HEK293 (cell line): ENCODE measurements around the gene PCSK2.

Source experiments
- CTCF ChIA-PET: fragments of 350-600 bp; formaldehyde crosslinking; extraction: SDS; loops from one replicate; lab custom pipeline; 2021; ENCODE audit warnings: antibody characterized with exemption; lab: Yijun Ruan, JAX
- POLR2A ChIA-PET: fragments of 300-600 bp; formaldehyde crosslinking; extraction: SDS; loops from one replicate; lab custom pipeline; 2020; ENCODE audit warnings: antibody characterized with exemption, inconsistent platforms; lab: Yijun Ruan, JAX
- H3K27ac ChIP-seq: fragments of 200-500 bp; sonication (Bioruptor generic); 2 replicates; pipeline ENCODE4 v1.5.1; 2014; ENCODE audit warnings: low read depth, low read length, control low read depth, inconsistent platforms; ENCODE audit errors: extremely low read depth
- H3K36me3 ChIP-seq, 2 experiments: fragments of 200-500 bp in 1 of 2; sonication (Bioruptor generic) in 1 of 2; 1 replicate in 1 of 2; 2 replicates in 1 of 2; pipeline ENCODE4 v1.5.1; 2014 to 2017; ENCODE audit warnings: inconsistent platforms in 2 of 2, low read length in 2 of 2; ENCODE audit not compliant: control insufficient read depth in 2 of 2, insufficient read depth in 1 of 2
- H3K4me1 ChIP-seq: fragments of 200-500 bp; sonication (Bioruptor generic); 2 replicates; pipeline ENCODE4 v1.5.1; 2014; ENCODE audit warnings: mild to moderate bottlenecking, low read length, inconsistent platforms; ENCODE audit not compliant: control insufficient read depth, insufficient read depth
- H3K4me3 ChIP-seq: 2 replicates; pipeline ENCODE4 v1.5.1; 2011; ENCODE audit warnings: low read depth, mild to moderate bottlenecking, control low read depth, low read length, moderate library complexity
- H3K9me3 ChIP-seq: fragments of 200-500 bp; sonication (Bioruptor generic); 2 replicates; pipeline ENCODE4 v1.5.1; 2014; ENCODE audit warnings: low read depth, low read length, inconsistent platforms; ENCODE audit not compliant: control insufficient read depth, insufficient read depth
- GFI1B ChIP-seq: fragments of 450-650 bp; formaldehyde crosslinking; IDR thresholded peaks from 2 replicates; pipeline ENCODE4 v1.5.1; 2016; ENCODE audit warnings: missing biosample characterization, missing genetic modification characterization
- KLF1 ChIP-seq: fragments of 450-650 bp; formaldehyde crosslinking; IDR thresholded peaks from 2 replicates; pipeline ENCODE4 v1.5.1; 2016; ENCODE audit warnings: missing biosample characterization, missing genetic modification characterization
- KLF9 ChIP-seq: fragments of 450-650 bp; formaldehyde crosslinking; IDR thresholded peaks from 2 replicates; pipeline ENCODE4 v1.5.1; 2016; ENCODE audit warnings: missing biosample characterization, missing genetic modification characterization, low read depth
- OSR2 ChIP-seq: fragments of 450-650 bp; formaldehyde crosslinking; IDR thresholded peaks from 2 replicates; pipeline ENCODE4 v1.5.1; 2016; ENCODE audit warnings: missing biosample characterization, missing genetic modification characterization
- PRDM6 ChIP-seq: fragments of 450-650 bp; formaldehyde crosslinking; IDR thresholded peaks from 2 replicates; pipeline ENCODE4 v1.5.1; 2017; ENCODE audit warnings: missing biosample characterization, missing genetic modification characterization
- REST ChIP-seq: fragments of 450-650 bp; formaldehyde crosslinking; IDR thresholded peaks from 2 replicates; pipeline ENCODE4 v1.5.1; 2016; ENCODE audit warnings: missing biosample characterization, missing genetic modification characterization
- TRIM28 ChIP-seq: IDR thresholded peaks from 2 replicates; pipeline ENCODE4 v1.6.1; 2011; ENCODE audit warnings: low read length, control low read depth, borderline replicate concordance
- ZBTB20 ChIP-seq: fragments of 450-650 bp; formaldehyde crosslinking; IDR thresholded peaks from 2 replicates; pipeline ENCODE4 v1.5.1; 2016; ENCODE audit warnings: missing biosample characterization, missing genetic modification characterization
- ZBTB48 ChIP-seq: fragments of 450-650 bp; formaldehyde crosslinking; IDR thresholded peaks from 2 replicates; pipeline ENCODE4 v1.5.1; 2016; ENCODE audit warnings: missing biosample characterization, missing genetic modification characterization
- ZFP69B ChIP-seq: fragments of 450-650 bp; formaldehyde crosslinking; IDR thresholded peaks from 2 replicates; pipeline ENCODE4 v1.5.1; 2016; ENCODE audit warnings: missing biosample characterization, missing genetic modification characterization
- ZNF138 ChIP-seq: fragments of 450-650 bp; formaldehyde crosslinking; IDR thresholded peaks from 2 replicates; pipeline ENCODE4 v1.5.1; 2016; ENCODE audit warnings: missing biosample characterization, missing genetic modification characterization, borderline replicate concordance
- ZNF140 ChIP-seq: fragments of 450-650 bp; formaldehyde crosslinking; IDR thresholded peaks from 2 replicates; pipeline ENCODE4 v1.5.1; 2016; ENCODE audit warnings: missing biosample characterization, missing genetic modification characterization
- ZNF157 ChIP-seq: fragments of 450-650 bp; formaldehyde crosslinking; IDR thresholded peaks from 2 replicates; pipeline ENCODE4 v1.5.1; 2016; ENCODE audit warnings: missing biosample characterization, missing genetic modification characterization
- ZNF169 ChIP-seq: fragments of 450-650 bp; formaldehyde crosslinking; IDR thresholded peaks from 2 replicates; pipeline ENCODE4 v1.5.1; 2016; ENCODE audit warnings: missing biosample characterization, missing genetic modification characterization
- ZNF221 ChIP-seq: fragments of 450-650 bp; formaldehyde crosslinking; IDR thresholded peaks from 2 replicates; pipeline ENCODE4 v1.5.1; 2017; ENCODE audit warnings: missing biosample characterization, missing genetic modification characterization, borderline replicate concordance
- ZNF324 ChIP-seq: fragments of 450-650 bp; formaldehyde crosslinking; IDR thresholded peaks from 2 replicates; pipeline ENCODE4 v1.5.1; 2016; ENCODE audit warnings: missing biosample characterization, missing genetic modification characterization
- ZNF416 ChIP-seq: fragments of 450-650 bp; formaldehyde crosslinking; IDR thresholded peaks from 2 replicates; pipeline ENCODE4 v1.5.1; 2016; ENCODE audit warnings: missing biosample characterization, missing genetic modification characterization
- ZNF473 ChIP-seq: fragments of 450-650 bp; formaldehyde crosslinking; IDR thresholded peaks from 2 replicates; pipeline ENCODE4 v1.5.1; 2017; ENCODE audit warnings: missing biosample characterization, missing genetic modification characterization
- ZNF48 ChIP-seq: fragments of 450-650 bp; formaldehyde crosslinking; IDR thresholded peaks from 2 replicates; pipeline ENCODE4 v1.5.1; 2016; ENCODE audit warnings: missing biosample characterization, missing genetic modification characterization
- ZNF514 ChIP-seq: fragments of 450-650 bp; formaldehyde crosslinking; IDR thresholded peaks from 2 replicates; pipeline ENCODE4 v1.5.1; 2016; ENCODE audit warnings: missing biosample characterization, missing genetic modification characterization
- ZNF544 ChIP-seq: fragments of 450-650 bp; formaldehyde crosslinking; IDR thresholded peaks from 2 replicates; pipeline ENCODE4 v1.5.0; 2017; ENCODE audit warnings: missing biosample characterization, missing genetic modification characterization
- ZNF561 ChIP-seq: fragments of 450-650 bp; IDR thresholded peaks from 2 replicates; pipeline ENCODE4 v1.5.1; 2018; ENCODE audit warnings: missing biosample characterization, missing genetic modification characterization, borderline replicate concordance
- ZNF626 ChIP-seq: fragments of 450-650 bp; sonication (Bioruptor Pico); formaldehyde crosslinking; IDR thresholded peaks from 2 replicates; pipeline ENCODE4 v1.5.1; 2018; ENCODE audit warnings: missing biosample characterization, missing genetic modification characterization, inconsistent platforms
- ZNF654 ChIP-seq: fragments of 450-650 bp; formaldehyde crosslinking; IDR thresholded peaks from 2 replicates; pipeline ENCODE4 v1.5.1; 2016; ENCODE audit warnings: low read depth, missing biosample characterization, missing genetic modification characterization
- ZNF704 ChIP-seq: fragments of 450-650 bp; formaldehyde crosslinking; IDR thresholded peaks from 2 replicates; pipeline ENCODE4 v1.5.1; 2016; ENCODE audit warnings: missing biosample characterization, missing genetic modification characterization
- ZNF791 ChIP-seq: fragments of 450-650 bp; formaldehyde crosslinking; IDR thresholded peaks from 2 replicates; pipeline ENCODE4 v1.5.1; 2016; ENCODE audit warnings: missing biosample characterization, missing genetic modification characterization
- ZXDB ChIP-seq: fragments of 450-650 bp; formaldehyde crosslinking; IDR thresholded peaks from 2 replicates; pipeline ENCODE4 v1.5.1; 2016; ENCODE audit warnings: missing biosample characterization, missing genetic modification characterization

Gene PCSK2

GRCh38 chr20:17453592-17453991 lies 226.8 kb downstream of the PCSK2 start:
- Histone ChIP-seq H3K4me1 (no peaks in the 10 kb centered on the region), H3K4me3 (no peak overlapping the region), H3K27ac (no peak overlapping the region), H3K36me3 (no peaks in the 10 kb centered on the region), H3K9me3 (no peaks in the 10 kb centered on the region)
- ChIA-PET CTCF (no interaction called here), POLR2A (no interaction called here)
- TF ChIP-seq OSR2 (tag by site-specific recombination) (no peak), ZNF140 (tag by site-specific recombination) (no peak), ZNF704 (tag by site-specific recombination) (no peak), ZXDB (tag by site-specific recombination) (no peak), ZBTB20 (no peak), ZNF324 (tag by site-specific recombination) (no peak)

- Histone ChIP-seq H3K4me3 (no peak overlapping the region), H3K9me3 (no peaks in the 10 kb centered on the region), H3K4me1 (no peaks in the 10 kb centered on the region), H3K36me3 (no peaks in the 10 kb centered on the region), H3K27ac (no peak overlapping the region)
- CTCF ChIA-PET, result no interaction called here
- no peak for TF ChIP-seq ZBTB48
- no peak for TF ChIP-seq ZNF514 (tag by site-specific recombination)
- no peak for TF ChIP-seq ZNF473
- no peak for TF ChIP-seq ZNF169 (tag by site-specific recombination)
- no peak for TF ChIP-seq ZNF544
- no peak for TF ChIP-seq ZNF626 (tag by site-specific recombination)
- TF ChIP-seq ZNF157 (tag by site-specific recombination), result no peak
- TF ChIP-seq TRIM28, result no peak
- no peak for TF ChIP-seq KLF1 (tag by site-specific recombination)
- TF ChIP-seq, all 188 proteins: peak for 0
- POLR2A ChIA-PET, result no interaction called here
Observed at GRCh38 chr20:17456279-17456678, 229.4 kb downstream of the PCSK2 start.

- TF ChIP-seq ZNF138 (tag by site-specific recombination) (no peak), GFI1B (tag by site-specific recombination) (no peak), ZNF221 (tag by site-specific recombination) (no peak), ZNF561 (tag by site-specific recombination) (no peak), KLF9 (tag by site-specific recombination) (no peak), REST (no peak), KLF1 (tag by site-specific recombination) (no peak), ZNF416 (tag by site-specific recombination) (no peak), ZNF48 (tag by site-specific recombination) (no peak), ZFP69B (no peak), ZNF791 (tag by site-specific recombination) (no peak), ZNF654 (tag by site-specific recombination) (no peak), PRDM6 (tag by site-specific recombination) (no peak)
- no peaks in the 10 kb centered on the region for H3K9me3 ChIP-seq
- ChIA-PET POLR2A (no interaction called here), CTCF (no interaction called here)
- H3K36me3 ChIP-seq, result no peaks in the 10 kb centered on the region
- no peak overlapping the region for H3K4me3 ChIP-seq
- no peak overlapping the region for H3K27ac ChIP-seq
- H3K4me1 ChIP-seq, result no peaks in the 10 kb centered on the region
Observed at GRCh38 chr20:17457079-17457478, 230.2 kb downstream of the PCSK2 start.
